GM21447 (cell line): ENCODE results near the gene COMP.
"Not testable (repeated sequence)": the region's sequence is repeated elsewhere in the genome, so short reads cannot be mapped to it uniquely, and the experiment has no call there.

ENCODE experiments used
- ATAC-seq: cut with Tn5 transposase; IDR thresholded peaks from one replicate; pipeline ENCODE4 v1.9.1; 2021; ENCODE audit not compliant: unreplicated experiment

The COMP gene

DNA sequence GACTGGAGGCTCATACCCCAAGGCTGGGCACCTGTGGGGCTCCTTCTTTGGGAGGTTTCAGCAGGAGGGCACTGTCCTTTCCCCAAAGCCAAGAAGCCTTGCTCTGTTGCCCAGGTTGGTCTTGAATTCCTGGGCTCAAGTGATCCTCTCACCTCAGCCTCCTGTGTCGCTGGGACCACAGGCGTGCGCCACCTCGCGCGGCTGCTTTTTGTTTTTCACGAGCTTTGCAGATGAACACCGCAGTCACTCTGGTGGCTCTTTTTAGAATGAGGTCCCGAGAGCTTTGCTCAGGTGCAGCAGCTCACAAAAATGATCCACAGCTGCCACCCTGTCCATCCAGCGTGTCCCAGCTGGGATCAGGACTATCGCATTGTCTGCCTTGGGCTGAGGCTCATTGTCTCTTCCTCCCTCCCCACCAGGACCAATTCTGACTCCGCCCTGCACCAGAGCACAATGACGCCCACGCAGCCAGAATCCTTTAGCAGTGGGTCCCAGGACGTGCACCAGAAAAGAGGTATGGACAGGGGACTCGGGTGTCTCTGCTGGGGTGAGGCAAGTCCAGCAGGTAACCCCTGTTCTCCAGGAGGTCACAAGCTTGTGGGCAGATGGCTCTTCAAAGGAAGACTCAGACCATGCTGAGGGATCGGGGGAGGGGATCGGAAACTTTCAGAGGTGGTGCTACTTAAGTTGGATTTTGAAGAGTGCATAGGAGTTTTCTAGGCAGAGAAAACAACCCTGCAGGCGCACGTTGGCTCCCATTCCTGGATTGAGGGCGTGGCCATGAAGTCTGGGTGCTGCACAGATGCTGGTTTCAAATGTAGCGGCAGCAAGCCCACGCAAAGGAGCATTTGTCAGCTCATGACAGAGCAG lies 41.5 kb downstream of the COMP start:
- no peak for ATAC-seq

DNA sequence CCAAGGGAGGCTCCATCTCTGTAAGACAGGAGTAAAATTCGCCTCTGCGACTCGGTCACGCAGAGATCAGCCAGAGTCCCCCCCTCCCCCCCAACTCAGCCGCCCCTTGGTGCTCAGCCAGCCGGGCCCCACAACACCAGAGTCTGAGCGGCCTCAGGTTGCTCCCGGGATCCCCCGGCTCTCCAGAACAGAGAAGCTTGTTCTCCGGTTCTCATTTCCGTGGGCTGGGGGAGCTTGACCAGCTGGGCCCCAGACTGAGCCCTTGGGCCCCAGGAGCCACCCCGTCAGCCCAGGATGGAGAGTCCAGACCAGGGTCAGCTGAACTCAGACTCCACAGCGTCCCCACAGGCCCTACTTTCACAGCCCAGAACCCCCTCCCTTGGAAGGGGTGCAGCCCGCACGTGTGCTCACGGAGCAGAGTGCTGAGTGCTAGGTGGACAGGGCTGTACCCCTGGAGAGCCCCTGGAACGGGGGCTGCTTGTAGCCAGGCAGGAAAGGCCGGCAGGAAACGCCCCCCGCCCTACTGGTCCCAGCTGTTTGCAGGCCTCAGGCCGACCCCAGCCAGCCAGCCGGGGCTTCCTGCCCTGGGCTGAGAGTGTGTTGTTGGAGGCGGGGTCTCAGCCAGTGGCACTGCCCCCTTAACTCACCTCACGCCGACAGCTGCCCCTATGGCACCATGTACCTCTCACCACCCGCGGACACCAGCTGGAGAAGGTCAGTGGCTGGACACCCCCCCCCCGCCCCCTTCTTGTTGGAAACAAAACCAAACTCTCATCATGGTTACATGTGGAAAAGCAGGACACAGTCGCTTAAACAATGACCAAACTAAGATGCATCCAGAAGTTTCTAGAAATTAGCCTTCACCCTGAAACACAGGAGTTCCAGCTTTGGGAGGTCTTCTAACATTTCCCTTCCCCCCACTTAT lies 44.4 kb downstream of the COMP start:
- ATAC-seq = no peak

DNA sequence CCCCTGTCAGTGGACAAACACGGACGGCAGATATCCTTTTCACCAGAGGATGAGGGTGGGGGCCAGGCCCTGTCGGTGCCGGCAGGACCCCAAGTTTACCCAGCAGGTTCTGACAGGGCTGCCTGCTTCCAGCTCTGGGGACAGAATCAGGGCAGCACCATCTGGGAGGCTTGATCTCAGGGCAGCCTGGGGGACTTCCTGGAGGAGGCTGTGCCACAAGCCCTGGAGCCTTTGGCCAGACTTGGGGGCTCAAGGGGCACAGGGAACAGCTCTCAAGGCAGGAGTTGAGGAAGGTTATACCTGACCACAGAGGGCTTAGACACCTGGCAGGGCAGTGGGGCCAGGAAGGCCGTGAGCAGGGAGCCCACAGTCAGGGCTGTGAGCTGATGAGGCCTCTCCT lies 45.2 kb downstream of the COMP start:
- no peak for ATAC-seq

DNA sequence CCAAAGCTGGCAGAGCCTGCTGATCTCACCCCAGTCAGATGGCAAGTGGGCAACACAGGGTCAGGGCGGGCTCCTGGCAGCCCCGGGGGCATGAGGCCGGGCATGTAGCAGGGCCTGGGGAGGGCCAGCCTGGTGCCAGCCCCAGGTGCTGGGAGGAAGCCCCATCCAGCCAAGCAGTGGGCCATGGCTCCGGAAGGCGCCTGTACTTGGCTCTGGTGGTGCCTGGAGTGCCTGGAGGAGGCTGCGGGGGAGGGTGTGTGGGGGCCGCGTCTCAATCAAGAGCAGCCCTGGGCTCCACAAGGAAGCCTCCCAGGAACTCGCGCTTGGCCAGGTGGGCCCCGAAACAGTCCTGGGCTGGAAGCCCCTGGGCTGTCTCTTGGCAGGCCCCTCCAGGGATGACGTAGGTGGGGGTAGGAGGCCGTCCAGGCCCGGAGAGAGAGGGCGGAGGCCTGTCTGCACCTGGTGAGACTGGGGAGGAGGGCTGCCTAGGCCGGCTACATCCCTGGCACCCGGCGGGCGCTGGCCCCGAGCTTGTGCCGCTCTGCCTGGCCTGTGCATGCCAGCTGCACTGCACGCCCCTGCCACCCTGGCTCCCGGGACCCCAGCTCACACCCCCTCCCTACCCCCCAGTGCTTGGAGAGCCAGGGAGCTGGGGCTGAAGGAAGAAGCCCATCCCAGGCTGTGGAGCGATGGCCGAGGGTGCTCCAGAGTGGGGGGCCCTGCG lies 45.9 kb downstream of the COMP start:
- ATAC-seq = no peak

DNA sequence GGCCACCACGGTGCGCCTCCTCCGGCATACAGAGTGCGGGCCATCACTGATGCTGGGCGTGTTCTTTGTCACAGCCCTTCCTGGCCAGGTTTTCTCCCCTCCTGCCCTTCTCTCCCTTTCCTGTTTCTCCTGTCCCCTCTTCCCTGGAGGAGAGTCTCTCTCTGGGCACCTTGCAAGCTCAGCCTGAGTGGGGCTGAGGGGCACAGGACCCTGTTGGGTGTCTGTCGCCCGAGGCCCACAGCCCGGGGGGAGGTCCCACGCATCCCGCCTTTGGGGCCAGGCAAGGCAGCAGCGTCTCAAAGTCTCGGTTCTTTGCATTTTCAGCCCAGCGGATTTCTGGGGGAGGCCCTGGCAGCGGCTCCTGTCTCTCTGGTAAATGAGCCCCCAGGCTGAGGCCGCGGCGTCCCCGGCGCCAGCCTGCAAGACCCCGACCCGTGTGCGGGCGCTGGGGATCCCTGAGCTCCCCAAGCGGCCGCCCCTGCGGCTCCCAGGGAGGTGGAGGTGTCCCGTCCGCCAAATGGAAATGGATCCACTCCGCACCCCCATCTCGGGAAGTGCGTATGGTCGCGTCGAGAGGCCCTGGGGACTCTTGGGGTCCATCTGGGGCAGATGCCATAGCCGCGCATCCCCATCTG lies 47.2 kb downstream of the COMP start:
- ATAC-seq = no peak

DNA sequence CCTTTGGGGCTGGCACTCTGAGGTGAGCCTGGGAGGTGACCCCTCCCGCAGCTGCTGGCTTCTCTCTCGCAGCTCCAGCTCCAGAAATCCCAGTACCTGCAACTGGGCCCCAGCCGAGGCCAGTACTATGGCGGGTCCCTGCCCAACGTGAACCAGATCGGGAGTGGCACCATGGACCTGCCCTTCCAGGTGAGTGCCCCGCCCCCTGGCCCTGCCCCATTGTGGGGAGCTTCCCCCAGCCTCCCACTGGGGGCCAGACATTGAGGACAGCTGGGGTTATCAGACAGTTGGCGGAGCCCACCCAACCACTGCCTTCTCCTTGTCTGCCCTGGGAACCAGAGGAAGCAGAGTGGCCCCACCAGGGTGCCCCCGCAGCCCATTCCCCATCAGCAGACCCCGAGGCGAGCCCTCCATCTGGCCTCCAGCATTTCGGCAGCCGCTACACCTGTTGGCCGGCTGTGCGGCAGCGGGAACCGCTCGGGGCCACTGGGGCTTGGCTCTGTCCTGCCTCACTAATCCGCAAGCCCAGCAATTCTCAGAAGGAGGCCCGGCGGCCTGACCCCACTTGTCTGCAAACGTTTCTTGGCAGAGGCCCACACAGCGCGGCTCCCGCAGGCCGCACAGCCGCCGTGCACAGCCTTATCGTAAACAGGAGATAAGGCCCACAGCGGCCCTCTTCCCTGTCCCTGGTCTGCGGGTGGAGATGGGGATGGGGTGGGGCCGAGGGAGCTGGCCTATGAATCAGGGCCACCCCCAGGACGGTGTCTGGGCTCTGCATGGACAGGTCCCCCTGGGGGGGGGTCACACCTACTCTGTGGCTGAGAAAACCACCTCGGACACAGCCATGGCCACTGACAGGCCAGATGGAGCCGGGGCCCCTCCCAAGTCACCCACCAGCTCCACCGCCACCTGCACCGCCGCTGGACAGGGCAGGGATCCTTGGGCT lies 48.0 kb downstream of the COMP start:
- ATAC-seq = no peak

DNA sequence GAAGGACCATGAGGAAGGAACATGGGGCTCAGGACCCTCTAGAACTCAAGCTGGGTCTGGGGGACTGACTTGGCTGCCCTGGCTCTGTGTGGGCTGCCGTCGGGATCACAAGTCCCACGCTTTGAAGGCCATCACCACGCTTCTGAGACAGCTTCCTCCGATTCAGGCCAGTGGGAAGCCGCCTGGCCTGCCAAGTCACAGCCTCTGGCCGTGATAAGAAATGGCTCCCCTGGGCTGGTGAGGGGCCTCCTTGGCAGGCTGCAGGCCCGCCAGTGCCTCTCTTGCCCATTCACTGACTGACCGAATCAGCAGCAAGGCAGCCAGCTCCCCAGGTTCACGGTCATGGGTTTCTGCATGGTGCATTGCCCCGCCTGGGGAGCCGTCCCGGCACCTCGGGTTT lies 48.8 kb downstream of the COMP start:
- no peak for ATAC-seq

DNA sequence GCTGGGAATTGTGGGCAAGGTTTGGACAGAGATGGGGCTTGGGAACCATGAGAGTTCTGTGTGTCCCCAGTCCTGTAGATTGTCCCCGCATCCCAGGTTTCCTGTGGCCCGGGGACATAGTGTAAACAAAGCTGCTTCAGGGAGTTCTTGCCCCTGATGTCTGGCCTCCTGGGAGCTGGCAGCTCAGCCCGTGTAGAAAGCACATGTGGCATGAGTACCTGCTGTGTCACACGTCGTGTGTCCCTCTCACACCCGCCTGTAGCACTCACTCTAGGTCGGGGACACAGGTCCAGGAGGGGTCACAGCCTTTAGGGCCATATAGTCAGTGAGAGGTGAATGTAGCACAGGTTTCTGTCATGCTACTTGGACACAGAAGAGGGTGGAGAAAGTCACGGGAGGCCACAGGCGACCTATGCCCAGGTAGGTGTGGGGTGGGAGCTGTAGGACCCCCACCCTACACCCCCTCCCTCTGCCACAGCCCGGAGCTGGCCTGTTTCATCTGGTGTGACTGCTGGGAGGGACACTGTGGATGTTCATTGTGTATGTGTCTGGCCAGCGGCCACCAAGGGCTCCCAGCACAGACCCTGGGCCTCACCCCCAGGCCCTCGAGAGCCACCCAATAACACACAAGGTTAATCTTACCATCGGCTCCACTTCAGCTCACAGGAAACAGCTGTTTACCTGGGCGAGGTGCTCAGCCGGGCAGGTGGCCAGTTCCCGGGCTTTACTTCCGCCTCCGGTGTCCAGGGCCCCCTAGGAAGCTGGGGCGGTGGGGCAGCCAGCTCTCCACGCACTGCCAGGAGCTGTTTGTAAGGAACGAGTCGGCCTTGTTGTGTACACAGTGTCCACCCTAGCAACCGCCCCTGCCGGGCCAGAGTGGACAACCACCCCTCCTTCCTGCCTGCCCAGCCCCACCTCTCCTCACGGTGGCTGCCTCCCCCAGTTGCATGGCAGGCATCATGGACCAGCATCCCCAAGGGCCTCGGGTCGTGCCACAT lies 49.7 kb downstream of the COMP start:
- ATAC-seq = no peak

DNA sequence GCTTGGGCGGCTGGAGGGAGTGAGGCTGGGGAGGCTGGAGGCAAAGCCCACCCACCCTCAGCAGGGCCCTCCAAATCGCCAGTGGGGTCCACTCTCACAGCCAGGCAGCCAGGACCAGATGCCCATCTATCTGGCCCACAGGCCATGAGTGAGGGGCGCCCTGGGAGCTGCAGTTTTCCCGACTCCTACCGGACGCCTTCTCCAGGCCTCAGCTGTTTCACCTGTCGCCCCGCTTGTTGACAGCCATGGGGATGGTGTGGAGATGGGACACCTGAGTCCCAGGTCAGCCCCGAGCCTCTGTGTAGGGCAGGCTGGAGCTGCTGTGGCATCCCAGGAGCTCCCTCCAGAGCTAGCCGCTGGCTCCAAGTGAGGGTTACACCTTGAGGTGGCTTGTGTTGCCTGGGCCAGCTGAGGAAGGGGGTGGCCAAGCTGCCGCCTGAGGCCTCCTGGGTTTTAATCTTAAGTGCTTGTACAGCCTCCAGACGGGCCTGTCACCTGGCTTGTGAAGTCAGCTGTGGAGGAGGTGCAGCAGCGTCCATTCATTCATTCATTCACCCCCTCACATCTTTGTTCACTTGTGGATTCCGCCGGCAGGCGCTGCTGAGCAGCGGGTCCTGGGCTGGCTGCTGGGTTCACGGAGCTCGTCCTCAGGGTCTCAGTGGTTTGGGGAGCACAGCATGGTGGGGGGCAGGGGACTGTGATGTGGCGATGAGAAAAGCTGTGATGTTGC lies 52.0 kb downstream of the COMP start:
- no peak for ATAC-seq

DNA sequence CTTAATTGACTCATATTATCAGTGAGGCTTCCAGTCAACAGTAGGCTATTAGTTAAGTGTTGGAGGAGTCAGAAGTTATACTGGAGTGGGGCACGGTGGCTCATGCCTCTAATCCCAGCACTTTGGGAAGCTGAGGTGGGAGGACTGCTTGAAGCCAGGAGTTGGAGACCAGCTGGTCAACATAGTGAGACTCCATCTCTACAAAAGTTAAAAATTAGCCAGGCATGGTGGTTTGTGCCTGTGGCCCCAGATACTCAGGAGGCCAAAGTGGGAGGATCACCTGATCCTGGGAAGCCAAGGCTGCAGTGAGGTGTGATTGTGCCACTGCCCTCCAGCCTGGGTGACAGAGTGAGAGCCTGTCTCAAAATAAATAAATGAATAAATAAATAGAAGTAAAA lies 53.2 kb downstream of the COMP start:
- no peak for ATAC-seq

DNA sequence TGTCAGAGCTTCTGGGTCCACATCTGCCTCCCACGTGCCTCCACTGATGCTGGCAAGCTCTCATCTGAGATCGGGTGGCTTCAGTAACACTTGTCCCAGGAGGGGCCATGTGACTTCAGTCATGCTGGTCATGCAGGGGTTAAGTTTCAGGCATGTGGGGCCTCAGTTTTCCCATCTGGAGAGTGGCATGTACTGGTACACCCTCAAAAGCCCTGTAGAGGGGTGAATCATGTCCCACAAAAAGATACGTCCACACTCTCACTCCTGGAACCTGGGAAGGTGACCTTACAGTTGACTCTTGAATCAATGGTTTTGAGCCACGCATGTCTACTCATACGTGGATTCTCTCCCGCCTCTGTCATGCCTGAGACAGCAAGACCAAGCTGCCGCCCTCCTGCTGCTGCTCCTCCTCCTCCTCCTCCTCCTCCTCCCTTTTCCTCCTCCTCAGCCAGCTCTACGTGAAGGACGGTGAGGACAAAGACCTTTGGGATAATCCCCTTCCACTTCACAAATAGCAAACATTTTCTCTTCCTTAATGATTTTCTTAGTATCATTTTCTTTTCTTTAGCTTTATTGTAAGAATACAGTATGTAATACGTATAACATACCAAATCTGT lies 53.7 kb downstream of the COMP start:
- ATAC-seq = no peak

DNA sequence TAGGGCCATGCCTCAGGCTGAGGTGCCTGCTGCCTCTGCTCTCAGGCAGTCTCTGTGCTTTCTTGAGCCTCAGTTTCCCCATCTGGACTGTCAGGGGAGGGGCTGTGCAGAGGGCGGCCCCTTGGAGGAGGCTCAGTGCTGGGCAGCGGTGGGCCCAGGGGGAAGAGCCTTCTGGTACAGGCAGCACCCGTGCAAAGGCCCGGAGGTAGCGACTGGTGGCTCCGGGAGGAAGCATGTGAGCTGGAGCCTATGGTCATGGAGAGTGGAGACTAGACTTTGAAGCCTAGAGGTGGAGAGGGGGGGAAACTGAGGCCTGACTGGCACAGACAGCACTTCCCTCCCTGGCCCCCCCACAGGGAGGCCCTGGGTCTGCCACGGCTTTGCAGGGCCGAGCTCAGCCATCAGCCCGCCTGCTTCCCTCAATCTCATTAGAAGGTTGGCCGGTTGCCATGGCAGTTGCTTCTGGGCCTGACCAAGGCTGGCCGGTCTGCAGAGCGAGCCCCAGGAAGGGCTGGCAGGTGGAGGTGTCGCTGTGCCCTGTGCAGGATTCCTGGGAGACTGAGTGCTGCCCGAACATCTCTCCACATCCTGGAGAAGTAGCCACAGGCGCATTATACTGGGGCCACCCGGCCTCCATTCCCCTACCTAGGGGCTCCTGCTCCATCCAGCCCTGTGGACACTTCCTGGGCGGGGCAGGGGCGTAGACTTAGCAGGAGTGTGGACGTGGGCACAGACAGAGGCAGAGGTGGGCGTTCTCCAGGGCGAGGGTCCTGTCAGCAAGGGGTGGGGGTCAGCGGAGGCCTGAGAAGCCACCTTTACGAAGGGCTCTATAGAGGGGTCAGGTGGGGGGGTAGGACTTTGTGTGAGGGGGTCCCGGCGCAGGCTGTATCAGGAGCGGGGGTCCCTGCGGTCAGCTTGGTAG lies 54.4 kb downstream of the COMP start:
- no peak for ATAC-seq

DNA sequence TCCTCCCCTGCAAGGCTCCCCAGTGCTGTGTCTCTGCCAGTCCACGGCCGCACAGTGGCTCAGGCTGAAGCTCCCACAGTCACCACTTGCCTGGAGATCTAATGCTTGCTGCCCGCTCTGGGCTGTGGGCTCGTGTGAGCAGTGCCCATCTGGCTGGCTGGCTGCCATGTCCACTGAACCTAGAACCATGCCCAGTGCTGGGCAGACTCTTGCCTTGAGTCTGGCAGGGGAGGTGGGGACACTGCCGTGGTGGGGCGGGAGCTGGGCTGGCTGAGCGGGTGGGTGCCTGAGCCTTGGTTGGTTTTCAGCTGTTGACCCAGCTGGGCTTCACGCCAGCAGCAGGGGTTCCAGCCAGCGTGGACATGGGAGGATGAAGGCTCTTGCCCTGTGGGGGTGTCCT lies 55.4 kb downstream of the COMP start:
- no peak for ATAC-seq

DNA sequence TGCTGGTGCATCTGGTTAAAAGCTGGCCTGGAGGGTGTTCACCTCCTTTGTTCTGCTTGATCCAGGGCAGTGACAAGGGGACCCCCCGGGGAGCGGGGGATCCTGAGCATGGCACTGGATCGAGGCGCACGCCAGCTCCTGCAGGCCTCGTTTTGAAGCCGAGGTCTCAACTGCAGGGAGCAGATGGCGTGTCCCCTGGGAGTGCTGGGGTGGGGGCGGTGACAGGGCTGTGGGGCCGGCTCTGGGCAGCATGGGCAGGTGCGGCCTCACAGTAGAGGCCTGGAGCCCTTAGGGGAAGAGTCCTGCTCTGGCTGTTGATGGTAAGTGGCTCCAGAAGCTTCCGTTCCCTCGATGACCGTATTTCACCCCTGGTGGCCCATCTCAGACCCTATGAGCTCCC lies 55.8 kb downstream of the COMP start:
- ATAC-seq = no peak

DNA sequence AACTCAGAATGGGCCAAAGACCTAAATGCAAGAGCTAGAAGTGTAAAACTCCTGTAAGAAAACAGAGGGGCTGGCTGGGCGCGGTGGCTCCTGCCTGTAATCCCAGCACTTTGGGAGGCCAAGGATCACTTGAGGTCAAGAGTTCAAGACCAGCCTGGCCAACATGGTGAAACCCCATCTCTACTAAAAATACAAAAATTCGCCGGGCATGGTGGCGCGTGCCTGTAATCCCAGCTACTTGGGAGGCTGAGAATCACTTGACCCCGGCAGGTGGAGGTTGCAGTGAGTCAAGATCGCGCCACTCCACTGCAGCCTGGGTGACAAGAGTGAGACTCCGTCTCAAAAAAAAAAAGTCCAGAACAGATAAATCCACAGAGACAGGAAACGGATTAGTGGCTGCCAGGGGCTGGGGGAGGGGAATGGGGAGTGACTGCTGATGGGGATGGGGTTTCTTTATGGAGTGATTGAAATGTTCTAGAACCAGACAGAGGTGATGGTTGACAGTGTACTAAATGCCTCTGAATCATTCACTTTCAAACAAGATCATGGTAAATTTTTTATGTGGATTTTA lies 57.3 kb downstream of the COMP start:
- not testable (repeated sequence) for ATAC-seq

DNA sequence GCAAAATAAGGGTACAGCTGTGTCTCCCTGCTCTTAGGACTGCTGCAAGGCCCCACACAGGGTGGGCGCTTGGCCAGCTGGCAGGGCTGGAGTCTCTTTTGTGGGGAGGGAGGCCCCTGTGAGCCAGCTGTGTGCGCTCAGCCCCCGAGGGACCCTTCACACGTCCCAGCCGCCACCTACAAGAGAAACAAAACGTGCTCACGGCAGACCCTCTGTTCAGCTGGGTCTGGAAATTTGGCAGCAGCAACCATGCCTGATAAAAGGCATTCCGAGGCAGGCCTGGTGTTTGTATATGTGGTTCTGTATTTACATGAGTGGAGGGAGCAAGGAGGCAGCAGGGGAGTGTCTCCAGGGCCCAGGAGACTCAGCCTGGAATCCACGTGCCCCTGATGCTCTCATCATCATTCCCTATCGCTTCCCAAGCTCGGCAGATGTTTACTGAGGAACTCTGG lies 57.9 kb downstream of the COMP start:
- ATAC-seq = no peak
